WTC11 (cell line): Measurements from ENCODE around the gene MCM5. TPM values are rescaled to one million over a fixed set of nuclear protein-coding genes. Genes with fewer than 3 reads are reported as not detected.

Experiments used
- ATAC-seq: fragments of 200-7000 bp; cut with Tn5 transposase; 2 replicates; pipeline ENCODE4 v1.10.0; 2021; ENCODE audit warnings: mild to moderate bottlenecking, moderate library complexity
- CTCF ChIA-PET: fragments of 300-600 bp; sonication (Branson Sonifier 250); formaldehyde crosslinking; loops from one replicate; lab custom pipeline; 2021; ENCODE audit warnings: antibody characterized with exemption; lab: Charles Lee
- POLR2A ChIA-PET: fragments of 350-600 bp; sonication (Branson Sonifier 250); formaldehyde crosslinking; loops from one replicate; lab custom pipeline; 2021; ENCODE audit warnings: antibody characterized with exemption; lab: Charles Lee
- DNase-seq: peaks from one replicate; pipeline ENCODE4 v3.0.0; 2021; ENCODE audit warnings: low spot score
- H3K27ac Mint-ChIP-seq: 2 replicates; pipeline ENCODE4 v1.8.0; 2021; ENCODE audit warnings: mixed read lengths
- H3K27me3 Mint-ChIP-seq: 2 replicates; pipeline ENCODE4 v1.8.0; 2021; ENCODE audit warnings: low read depth, mild to moderate bottlenecking, moderate library complexity, mixed read lengths
- H3K36me3 Mint-ChIP-seq: 2 replicates; pipeline ENCODE4 v1.8.0; 2021; ENCODE audit warnings: mixed read lengths
- H3K4me1 Mint-ChIP-seq: 2 replicates; pipeline ENCODE4 v1.8.0; 2022; ENCODE audit warnings: mixed read lengths
- H3K4me3 Mint-ChIP-seq: 2 replicates; pipeline ENCODE4 v1.8.0; 2021; ENCODE audit warnings: mild to moderate bottlenecking, moderate library complexity, mixed read lengths
- H3K9me3 Mint-ChIP-seq: 2 replicates; pipeline ENCODE4 v1.8.0; 2021; ENCODE audit warnings: mixed read lengths
- CBFB ChIP-seq: sonication (generic); formaldehyde crosslinking; IDR thresholded peaks from 2 replicates; pipeline ENCODE4 v1.8.1; 2022; ENCODE audit warnings: mild to moderate bottlenecking, low read depth, missing genetic modification reagents
- CREB1 ChIP-seq: sonication (generic); formaldehyde crosslinking; IDR thresholded peaks from 2 replicates; pipeline ENCODE4 v1.8.0; 2023; ENCODE audit warnings: mild to moderate bottlenecking, missing genetic modification reagents
- CTCF ChIP-seq: fragments of 200-600 bp; IDR thresholded peaks from 2 replicates; pipeline ENCODE4 v1.8.0; 2022; ENCODE audit warnings: antibody characterized with exemption
- ETV6 ChIP-seq: sonication (generic); formaldehyde crosslinking; IDR thresholded peaks from 2 replicates; pipeline ENCODE4 v1.8.1; 2022; ENCODE audit warnings: mild to moderate bottlenecking, missing genetic modification reagents
- FOXK1 ChIP-seq: sonication (generic); formaldehyde crosslinking; IDR thresholded peaks from 2 replicates; pipeline ENCODE4 v1.8.0; 2022; ENCODE audit warnings: mild to moderate bottlenecking, moderate library complexity, missing genetic modification reagents
- MLX ChIP-seq: sonication (generic); formaldehyde crosslinking; IDR thresholded peaks from 2 replicates; pipeline ENCODE4 v1.8.1; 2023; ENCODE audit warnings: mild to moderate bottlenecking, missing genetic modification reagents, moderate library complexity
- MXD4 ChIP-seq: fragments of 250-450 bp; sonication (Bioruptor Pico); IDR thresholded peaks from 2 replicates; pipeline ENCODE4 v1.8.0; 2021; ENCODE audit warnings: mild to moderate bottlenecking, moderate library complexity, borderline replicate concordance
- MYBL2 ChIP-seq: sonication (generic); formaldehyde crosslinking; IDR thresholded peaks from 2 replicates; pipeline ENCODE4 v1.8.1; 2023; ENCODE audit warnings: mild to moderate bottlenecking, moderate library complexity, missing genetic modification reagents
- SMAD3 ChIP-seq: sonication (generic); formaldehyde crosslinking; IDR thresholded peaks from 2 replicates; pipeline ENCODE4 v1.8.0; 2022; ENCODE audit warnings: missing genetic modification reagents, mild to moderate bottlenecking, borderline replicate concordance
- USF2 ChIP-seq: sonication (generic); formaldehyde crosslinking; IDR thresholded peaks from 2 replicates; pipeline ENCODE4 v1.8.1; 2023; ENCODE audit warnings: mild to moderate bottlenecking, missing genetic modification reagents, moderate library complexity
- ZBTB43 ChIP-seq: sonication (generic); formaldehyde crosslinking; IDR thresholded peaks from 2 replicates; pipeline ENCODE4 v1.8.1; 2023; ENCODE audit warnings: mild to moderate bottlenecking, missing genetic modification reagents
- ZNF232 ChIP-seq: sonication (generic); formaldehyde crosslinking; IDR thresholded peaks from 2 replicates; pipeline ENCODE4 v1.8.0; 2022; ENCODE audit warnings: mild to moderate bottlenecking, missing genetic modification reagents
- ZNF263 ChIP-seq: sonication (generic); formaldehyde crosslinking; IDR thresholded peaks from 2 replicates; pipeline ENCODE4 v1.8.1; 2022; ENCODE audit warnings: low read depth, mild to moderate bottlenecking, moderate library complexity, missing genetic modification reagents
- total RNA-seq: library from RNA; stranded (reverse); gene quantifications from 3 replicates; pipeline ENCODE4 v1.2.3, GENCODE V29; 2021
- TF ChIP-seq, protein P1 (sequence below): fragments of 250-450 bp; sonication (Bioruptor Pico); IDR thresholded peaks from 2 replicates; pipeline ENCODE4 v2.1.2; 2022; ENCODE audit warnings: mild to moderate bottlenecking, moderate library complexity
- TF ChIP-seq, protein P2 (sequence below): sonication (generic); formaldehyde crosslinking; IDR thresholded peaks from 2 replicates; pipeline ENCODE4 v1.8.0; 2023; ENCODE audit warnings: mild to moderate bottlenecking, missing genetic modification reagents
- TF ChIP-seq, protein P3 (sequence below): sonication (generic); formaldehyde crosslinking; IDR thresholded peaks from 2 replicates; pipeline ENCODE4 v1.8.1; 2022; ENCODE audit warnings: mild to moderate bottlenecking, moderate library complexity, missing genetic modification reagents

MCM5 gene
- total RNA-seq, 1 experiment from 2014 or later: 261 TPM

GRCh38 chr22:35401863-35402262, 1.9 kb downstream of the MCM5 start:
- peak overlapping the region; percentile 96 for H3K4me3 Mint-ChIP-seq
- no peak for ATAC-seq
- no peaks in the 10 kb centered on the region for H3K9me3 Mint-ChIP-seq
- POLR2A ChIA-PET: interaction anchor here (0.5 to 1.7 kb wide), 3 partner anchors 10 to 30 kb away, joined by 3 to 5 read pairs (median 3); no protein-coding TSS in a partner anchor
- TF ChIP-seq ZBTB43 (CRISPR knock-in tag): no peak
- no peak for TF ChIP-seq CREB1 (CRISPR knock-in tag)
- TF ChIP-seq ETV6 (CRISPR knock-in tag): no peak
- TF ChIP-seq MYBL2 (CRISPR knock-in tag): no peak
- no peak for TF ChIP-seq MLX (CRISPR knock-in tag)
- TF ChIP-seq ZNF263: no peak
- no peak for TF ChIP-seq FOXK1 (CRISPR knock-in tag)
- TF ChIP-seq SMAD3 (CRISPR knock-in tag): no peak
- TF ChIP-seq, all 79 proteins: peak for 0
- Mint-ChIP-seq H3K27ac (peak overlapping the region; percentile 65; the same call in 1 of the 2 replicates), H3K4me1 (peaks cover 35% of the 10 kb centered on the region), H3K27me3 (no peaks in the 10 kb centered on the region), H3K36me3 (peaks cover 54% of the 10 kb centered on the region)
- CTCF ChIA-PET: interaction anchor here (1.3 kb wide), 1 partner anchor 51 kb away, joined by 5 read pairs; no protein-coding TSS in a partner anchor
- DNase-seq: no peak

GRCh38 chr22:35403356-35403755, 3.4 kb downstream of the MCM5 start:
- Mint-ChIP-seq H3K27me3 (no peaks in the 10 kb centered on the region), H3K4me3 (no peak overlapping the region), H3K27ac (no peak overlapping the region)
- ATAC-seq (no peak), DNase-seq (no peak)
- TF ChIP-seq, protein P1, sequence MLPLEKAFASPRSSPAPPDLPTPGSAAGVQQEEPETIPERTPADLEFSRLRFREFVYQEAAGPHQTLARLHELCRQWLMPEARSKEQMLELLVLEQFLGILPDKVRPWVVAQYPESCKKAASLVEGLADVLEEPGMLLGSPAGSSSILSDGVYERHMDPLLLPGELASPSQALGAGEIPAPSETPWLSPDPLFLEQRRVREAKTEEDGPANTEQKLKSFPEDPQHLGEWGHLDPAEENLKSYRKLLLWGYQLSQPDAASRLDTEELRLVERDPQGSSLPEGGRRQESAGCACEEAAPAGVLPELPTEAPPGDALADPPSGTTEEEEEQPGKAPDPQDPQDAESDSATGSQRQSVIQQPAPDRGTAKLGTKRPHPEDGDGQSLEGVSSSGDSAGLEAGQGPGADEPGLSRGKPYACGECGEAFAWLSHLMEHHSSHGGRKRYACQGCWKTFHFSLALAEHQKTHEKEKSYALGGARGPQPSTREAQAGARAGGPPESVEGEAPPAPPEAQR: no peak
- TF ChIP-seq, protein P2, sequence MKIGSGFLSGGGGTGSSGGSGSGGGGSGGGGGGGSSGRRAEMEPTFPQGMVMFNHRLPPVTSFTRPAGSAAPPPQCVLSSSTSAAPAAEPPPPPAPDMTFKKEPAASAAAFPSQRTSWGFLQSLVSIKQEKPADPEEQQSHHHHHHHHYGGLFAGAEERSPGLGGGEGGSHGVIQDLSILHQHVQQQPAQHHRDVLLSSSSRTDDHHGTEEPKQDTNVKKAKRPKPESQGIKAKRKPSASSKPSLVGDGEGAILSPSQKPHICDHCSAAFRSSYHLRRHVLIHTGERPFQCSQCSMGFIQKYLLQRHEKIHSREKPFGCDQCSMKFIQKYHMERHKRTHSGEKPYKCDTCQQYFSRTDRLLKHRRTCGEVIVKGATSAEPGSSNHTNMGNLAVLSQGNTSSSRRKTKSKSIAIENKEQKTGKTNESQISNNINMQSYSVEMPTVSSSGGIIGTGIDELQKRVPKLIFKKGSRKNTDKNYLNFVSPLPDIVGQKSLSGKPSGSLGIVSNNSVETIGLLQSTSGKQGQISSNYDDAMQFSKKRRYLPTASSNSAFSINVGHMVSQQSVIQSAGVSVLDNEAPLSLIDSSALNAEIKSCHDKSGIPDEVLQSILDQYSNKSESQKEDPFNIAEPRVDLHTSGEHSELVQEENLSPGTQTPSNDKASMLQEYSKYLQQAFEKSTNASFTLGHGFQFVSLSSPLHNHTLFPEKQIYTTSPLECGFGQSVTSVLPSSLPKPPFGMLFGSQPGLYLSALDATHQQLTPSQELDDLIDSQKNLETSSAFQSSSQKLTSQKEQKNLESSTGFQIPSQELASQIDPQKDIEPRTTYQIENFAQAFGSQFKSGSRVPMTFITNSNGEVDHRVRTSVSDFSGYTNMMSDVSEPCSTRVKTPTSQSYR (CRISPR knock-in tag): no peak
- TF ChIP-seq CBFB (CRISPR knock-in tag): no peak
- TF ChIP-seq ZNF232 (CRISPR knock-in tag): no peak
- no peak for TF ChIP-seq CTCF
- TF ChIP-seq MXD4: no peak
- TF ChIP-seq MLX (CRISPR knock-in tag): no peak
- TF ChIP-seq ZNF263: no peak
- TF ChIP-seq, protein P3, sequence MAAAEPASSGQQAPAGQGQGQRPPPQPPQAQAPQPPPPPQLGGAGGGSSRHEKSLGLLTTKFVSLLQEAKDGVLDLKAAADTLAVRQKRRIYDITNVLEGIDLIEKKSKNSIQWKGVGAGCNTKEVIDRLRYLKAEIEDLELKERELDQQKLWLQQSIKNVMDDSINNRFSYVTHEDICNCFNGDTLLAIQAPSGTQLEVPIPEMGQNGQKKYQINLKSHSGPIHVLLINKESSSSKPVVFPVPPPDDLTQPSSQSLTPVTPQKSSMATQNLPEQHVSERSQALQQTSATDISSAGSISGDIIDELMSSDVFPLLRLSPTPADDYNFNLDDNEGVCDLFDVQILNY: no peak
- TF ChIP-seq USF2 (CRISPR knock-in tag): no peak
- no peak for TF ChIP-seq ETV6 (CRISPR knock-in tag)
- TF ChIP-seq, all 79 proteins: peak for 0
- CTCF ChIA-PET: interaction anchor here (1.1 to 1.7 kb wide), 3 partner anchors 18 to 52 kb away, joined by 3 to 5 read pairs (median 5); no protein-coding TSS in a partner anchor
- Mint-ChIP-seq H3K36me3 (peaks cover 69% of the 10 kb centered on the region), H3K9me3 (no peaks in the 10 kb centered on the region), H3K4me1 (peaks cover 28% of the 10 kb centered on the region)
- POLR2A ChIA-PET: interaction anchor here (0.6 to 1.2 kb wide), 3 partner anchors 9 to 34 kb away, joined by 3 to 4 read pairs (median 4); no protein-coding TSS in a partner anchor
